Measurements from ENCODE around the gene MAJIN.

DNA sequence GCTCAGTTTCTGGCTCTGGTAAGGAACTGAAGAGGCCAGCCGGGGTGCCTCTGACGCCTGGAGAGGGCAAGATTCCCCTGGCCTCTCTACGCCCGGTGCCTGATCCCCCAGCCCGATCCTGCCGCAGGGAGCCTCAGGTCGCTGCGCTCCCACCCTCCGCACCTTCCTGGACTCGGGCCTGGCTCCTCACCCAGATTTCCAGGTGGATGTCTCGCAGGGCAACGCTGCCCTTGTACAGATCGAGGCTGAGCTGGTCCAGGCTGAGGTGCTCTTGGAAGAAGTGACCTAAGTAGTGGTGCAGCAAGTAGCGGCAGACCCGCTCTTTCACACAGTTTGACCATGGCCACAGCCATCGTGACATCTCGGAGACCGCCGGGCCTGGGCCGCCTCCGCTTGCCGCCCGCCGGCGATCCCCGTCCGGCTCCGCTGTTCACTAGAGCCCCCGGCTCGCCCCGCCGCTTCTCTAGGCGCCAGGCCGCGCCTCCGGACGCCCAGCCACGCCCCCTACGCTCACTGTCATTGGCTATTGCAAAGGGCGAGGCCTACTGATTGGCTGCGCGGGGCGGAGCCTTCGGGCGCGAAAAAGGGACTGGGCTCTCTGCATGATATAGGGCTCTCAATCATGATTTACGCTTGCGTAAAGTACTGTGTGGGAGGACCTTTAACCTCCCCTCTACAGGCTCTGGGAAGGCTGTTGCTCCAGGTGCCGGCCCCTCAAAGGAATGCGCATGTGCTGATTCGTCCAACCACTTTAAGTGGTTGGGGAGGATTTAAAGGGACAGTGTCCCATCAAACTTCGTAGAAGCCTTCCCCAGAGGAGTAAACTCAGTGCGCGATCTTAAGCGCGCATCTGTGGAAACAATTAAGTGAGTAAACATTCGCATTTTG lies 54.9 kb downstream of the MAJIN start, which contains the start of gene ATG2A:
- TF ChIP-seq, protein P1, sequence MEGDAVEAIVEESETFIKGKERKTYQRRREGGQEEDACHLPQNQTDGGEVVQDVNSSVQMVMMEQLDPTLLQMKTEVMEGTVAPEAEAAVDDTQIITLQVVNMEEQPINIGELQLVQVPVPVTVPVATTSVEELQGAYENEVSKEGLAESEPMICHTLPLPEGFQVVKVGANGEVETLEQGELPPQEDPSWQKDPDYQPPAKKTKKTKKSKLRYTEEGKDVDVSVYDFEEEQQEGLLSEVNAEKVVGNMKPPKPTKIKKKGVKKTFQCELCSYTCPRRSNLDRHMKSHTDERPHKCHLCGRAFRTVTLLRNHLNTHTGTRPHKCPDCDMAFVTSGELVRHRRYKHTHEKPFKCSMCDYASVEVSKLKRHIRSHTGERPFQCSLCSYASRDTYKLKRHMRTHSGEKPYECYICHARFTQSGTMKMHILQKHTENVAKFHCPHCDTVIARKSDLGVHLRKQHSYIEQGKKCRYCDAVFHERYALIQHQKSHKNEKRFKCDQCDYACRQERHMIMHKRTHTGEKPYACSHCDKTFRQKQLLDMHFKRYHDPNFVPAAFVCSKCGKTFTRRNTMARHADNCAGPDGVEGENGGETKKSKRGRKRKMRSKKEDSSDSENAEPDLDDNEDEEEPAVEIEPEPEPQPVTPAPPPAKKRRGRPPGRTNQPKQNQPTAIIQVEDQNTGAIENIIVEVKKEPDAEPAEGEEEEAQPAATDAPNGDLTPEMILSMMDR (IDR thresholded peaks at IDR 0.05; ENCODE audit: borderline replicate concordance, extremely low read depth, low read length, poor library complexity, severe bottlenecking), result no peak
- TF ChIP-seq EZH2 (IDR thresholded peaks at IDR 0.05; ENCODE audit: borderline replicate concordance, low read depth, low read length, severe bottlenecking), result no peak

Data from DND-41 (cell line).